Osteoblast (primary cell): Measurements from ENCODE around the gene PCGF5. TPM values are rescaled to one million over a fixed set of nuclear protein-coding genes. Genes with fewer than 3 reads are reported as not detected.

Source experiments
- DNase-seq: peaks from one replicate; pipeline ENCODE4 v3.0.0; 2011; ENCODE audit warnings: low spot score, mixed read lengths; ENCODE audit not compliant: insufficient read length; ENCODE audit errors: missing footprints
- H2AFZ ChIP-seq: 2 replicates; pipeline ENCODE4 v1.6.0; 2011; ENCODE audit warnings: mild to moderate bottlenecking, low read length
- H3K27ac ChIP-seq: 2 replicates; pipeline ENCODE4 v1.5.1; 2011; ENCODE audit warnings: mild to moderate bottlenecking, low read depth, low read length, moderate library complexity
- H3K27me3 ChIP-seq: 2 replicates; pipeline ENCODE4 v1.6.0; 2012; ENCODE audit warnings: mild to moderate bottlenecking, control low read depth, inconsistent platforms, low read length, moderate library complexity; ENCODE audit not compliant: insufficient read depth
- H3K36me3 ChIP-seq: 2 replicates; pipeline ENCODE4 v1.5.1; 2011; ENCODE audit warnings: mild to moderate bottlenecking, low read length, control low read depth, moderate library complexity; ENCODE audit not compliant: insufficient read depth
- H3K4me1 ChIP-seq: 2 replicates; pipeline ENCODE4 v1.5.1; 2011; ENCODE audit warnings: mild to moderate bottlenecking, low read length, control low read depth, moderate library complexity; ENCODE audit not compliant: insufficient read depth
- H3K4me2 ChIP-seq: 2 replicates; pipeline ENCODE4 v1.6.0; 2011; ENCODE audit warnings: mild to moderate bottlenecking, low read length; ENCODE audit not compliant: insufficient read depth
- H3K4me3 ChIP-seq: fragments of 200-600 bp; sonication (generic); 3 replicates; pipeline ENCODE4 v1.5.1; 2012; ENCODE audit warnings: mild to moderate bottlenecking, low read length, inconsistent platforms; ENCODE audit not compliant: insufficient read depth
- H3K79me2 ChIP-seq: 2 replicates; pipeline ENCODE4 v1.6.0; 2012; ENCODE audit warnings: mild to moderate bottlenecking, low read length, control low read depth, inconsistent platforms; ENCODE audit not compliant: insufficient read depth
- H3K9me3 ChIP-seq: 2 replicates; pipeline ENCODE4 v1.5.1; 2011; ENCODE audit warnings: low read depth, low read length, control low read depth
- H4K20me1 ChIP-seq: 2 replicates; pipeline ENCODE4 v1.6.0; 2012; ENCODE audit warnings: mild to moderate bottlenecking, low read length, control low read depth; ENCODE audit not compliant: insufficient read depth
- CTCF ChIP-seq: IDR thresholded peaks from 2 replicates; pipeline ENCODE4 v1.5.1; 2011; ENCODE audit warnings: mild to moderate bottlenecking, low read depth, low read length, moderate library complexity; ENCODE audit errors: extremely low read depth
- total RNA-seq: library from RNA; depleted of rRNA; stranded (reverse); fragments of >200 nt; gene quantifications from 2 replicates; pipeline ENCODE4 v1.2.3, GENCODE V29; 2012

Gene PCGF5
- total RNA-seq, 1 donor, result 99.2 TPM

GRCh38 chr10:91284486-91285090 is 64.1 kb downstream of the PCGF5 start:
- Histone ChIP-seq H3K4me1 (peaks cover 14% of the 10 kb centered on the region), H3K36me3 (no peaks in the 10 kb centered on the region), H3K27me3 (no peaks in the 10 kb centered on the region), H3K9me3 (no peaks in the 10 kb centered on the region), H4K20me1 (no peaks in the 10 kb centered on the region), H3K4me3 (no peak overlapping the region), H3K27ac (no peak overlapping the region), H3K4me2 (no peak overlapping the region), H2AFZ (no peak overlapping the region), H3K79me2 (no peaks in the 10 kb centered on the region)
- no peak for TF ChIP-seq CTCF
- DNase-seq, result no peak

DNA sequence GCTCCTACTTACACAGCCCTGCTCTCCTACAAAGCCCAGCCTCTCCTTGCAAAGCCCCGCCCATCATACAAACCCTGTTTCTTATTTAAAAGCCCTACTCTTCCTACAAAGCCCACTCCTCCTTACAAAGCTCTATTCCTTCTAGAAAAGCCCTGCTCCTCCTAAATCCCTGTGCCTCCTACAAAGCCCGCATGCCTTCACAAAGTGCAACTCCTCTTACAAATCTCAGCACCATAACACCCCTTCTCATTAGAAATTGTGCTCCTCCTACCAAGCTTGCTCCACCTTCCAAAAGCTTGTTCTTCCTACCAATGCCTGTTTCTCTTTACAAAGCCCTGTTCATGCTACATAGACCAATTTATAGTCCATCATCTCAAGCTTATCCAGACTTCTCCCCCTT is 66.1 kb downstream of the PCGF5 start:
- Histone ChIP-seq H3K27ac (no peak overlapping the region), H3K27me3 (no peaks in the 10 kb centered on the region), H2AFZ (no peak overlapping the region), H3K4me2 (peak overlapping the region; percentile 59), H3K4me3 (peak overlapping the region; percentile 14), H3K9me3 (no peaks in the 10 kb centered on the region), H3K4me1 (peaks cover 14% of the 10 kb centered on the region), H4K20me1 (no peaks in the 10 kb centered on the region), H3K36me3 (no peaks in the 10 kb centered on the region), H3K79me2 (no peaks in the 10 kb centered on the region)
- DNase-seq, result peak; percentile 67
- no peak for TF ChIP-seq CTCF

DNA sequence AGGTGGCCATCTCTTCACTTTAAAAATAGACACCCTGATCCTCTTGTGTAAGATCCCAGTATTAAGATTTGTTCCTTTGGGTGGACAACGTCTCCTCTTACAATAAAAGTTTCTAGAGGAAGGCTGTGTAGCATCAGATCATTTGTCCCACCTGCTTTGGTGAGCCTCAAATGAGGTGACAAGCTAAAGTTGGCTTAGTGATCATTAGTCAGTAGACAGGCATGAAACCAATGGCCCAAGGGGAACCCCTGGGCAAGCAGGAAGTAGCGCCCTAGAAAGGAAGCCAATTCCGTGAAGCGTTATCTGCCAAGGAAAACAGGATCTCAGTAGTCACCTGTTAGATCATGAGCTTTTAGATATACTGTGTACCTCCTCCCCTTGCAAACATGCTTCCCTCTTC is 66.8 kb downstream of the PCGF5 start:
- peak overlapping the region; percentile 59 for H3K4me2 ChIP-seq
- no peak overlapping the region for H3K27ac ChIP-seq
- no peak for DNase-seq

GRCh38 chr10:91287912-91288311 is 67.4 kb downstream of the PCGF5 start:
- Histone ChIP-seq H3K36me3 (no peaks in the 10 kb centered on the region), H3K27ac (no peak overlapping the region), H3K27me3 (no peaks in the 10 kb centered on the region), H3K4me1 (peaks cover 14% of the 10 kb centered on the region), H3K4me2 (no peak overlapping the region), H2AFZ (no peak overlapping the region), H4K20me1 (no peaks in the 10 kb centered on the region), H3K9me3 (no peaks in the 10 kb centered on the region), H3K4me3 (no peak overlapping the region), H3K79me2 (no peaks in the 10 kb centered on the region)
- TF ChIP-seq CTCF, result no peak
- no peak for DNase-seq

More for the DNA sequence above, 66.8 kb downstream of the PCGF5 start:
- Histone ChIP-seq H3K9me3 (no peaks in the 10 kb centered on the region), H3K4me3 (no peak overlapping the region), H3K79me2 (no peaks in the 10 kb centered on the region), H3K36me3 (no peaks in the 10 kb centered on the region), H3K4me1 (peaks cover 14% of the 10 kb centered on the region), H3K27me3 (no peaks in the 10 kb centered on the region), H4K20me1 (no peaks in the 10 kb centered on the region), H2AFZ (no peak overlapping the region)
- TF ChIP-seq CTCF, result no peak
